NT2/D1 (cell line): ENCODE results near the gene MPRIP.

Experiments
- YY1 ChIP-seq: IDR thresholded peaks from 2 replicates; pipeline ENCODE4 v1.6.1; 2011; ENCODE audit not compliant: insufficient read length, insufficient read depth
- ZNF274 ChIP-seq: IDR thresholded peaks from 2 replicates; pipeline ENCODE4 v1.6.1; 2011; ENCODE audit warnings: mild to moderate bottlenecking, low read depth, low read length

DNA sequence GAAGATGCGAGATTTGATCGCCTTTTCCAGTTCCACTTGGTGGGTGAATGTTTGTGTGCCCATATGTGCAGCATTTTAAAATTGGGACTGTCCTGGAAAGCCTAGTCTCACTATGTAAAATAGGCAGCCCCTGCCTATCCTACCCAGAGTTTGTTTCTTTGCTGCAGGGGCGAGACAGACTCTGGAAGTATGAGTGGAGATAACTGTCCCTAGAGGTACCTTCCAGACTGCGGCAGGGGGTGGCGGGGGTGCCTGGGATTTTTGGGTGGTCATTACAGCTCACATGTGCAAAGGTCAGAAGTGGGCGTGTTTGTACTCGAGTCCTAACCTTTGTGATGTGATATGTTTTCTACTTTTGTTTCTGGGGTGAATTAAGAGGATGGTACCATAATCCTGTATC lies 36.6 kb downstream of the MPRIP start:
- TF ChIP-seq YY1 (no peak), ZNF274 (no peak)
